ENCODE data around the gene APBB2.

- TF ChIP-seq TCF4 (CRISPR knock-in tag; IDR thresholded peaks at IDR 0.05; ENCODE audit: borderline replicate concordance) (no peak), RARB (CRISPR knock-in tag; IDR thresholded peaks at IDR 0.05) (no peak)
These were observed 49.9 kb downstream of the APBB2 start for GRCh38 chr4:41164405-41164804.

All from SK-N-SH treated with all-trans-retinoic acid at 6 μM for 48 hours (cell line).